Islet precursor cell (in vitro differentiated cells): ENCODE measurements around the gene UMPS.
"Not testable (repeated sequence)": the region's sequence is repeated elsewhere in the genome, so short reads cannot be mapped to it uniquely, and the experiment has no call there.

ENCODE experiments used
- DNase-seq: peaks from one replicate; pipeline ENCODE4 v3.0.0-alpha.2; 2018

Gene UMPS

DNA sequence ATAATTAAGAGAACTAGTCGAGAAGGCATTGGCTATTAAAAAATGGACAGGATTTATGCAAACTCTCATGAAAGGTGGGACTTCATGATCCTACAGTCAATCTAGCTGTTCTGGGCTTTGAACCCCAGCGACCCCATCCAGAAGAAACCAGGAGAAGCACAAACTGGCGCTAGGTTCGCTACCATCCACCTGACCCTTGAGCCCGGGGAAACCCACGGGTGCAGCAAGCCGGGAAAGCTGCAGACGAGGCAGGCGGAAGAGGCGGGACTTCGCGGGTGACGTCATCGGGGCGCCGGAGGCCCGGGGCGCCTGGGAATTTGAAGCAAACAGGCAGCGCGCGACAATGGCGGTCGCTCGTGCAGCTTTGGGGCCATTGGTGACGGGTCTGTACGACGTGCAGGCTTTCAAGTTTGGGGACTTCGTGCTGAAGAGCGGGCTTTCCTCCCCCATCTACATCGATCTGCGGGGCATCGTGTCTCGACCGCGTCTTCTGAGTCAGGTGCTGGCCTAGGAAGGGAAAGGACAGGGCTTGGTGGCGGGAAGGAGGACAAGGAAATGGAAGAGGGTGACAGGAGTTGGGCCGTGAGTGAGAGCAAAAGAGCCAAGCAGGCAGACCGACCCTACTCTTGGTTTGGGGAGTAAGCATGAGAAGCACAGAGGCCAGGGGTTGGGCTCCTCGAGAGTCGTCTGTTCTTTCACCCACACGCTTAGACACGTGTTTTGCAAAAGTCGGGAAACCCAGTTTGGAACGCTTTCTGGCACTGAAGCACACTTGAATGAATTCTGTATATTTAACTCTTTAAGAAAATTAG lies at the start of gene UMPS:
TSS of gene UMPS (plus strand) at position 324 of the 812 bp plus-strand sequence. CDS start at position 344, 20 bp downstream.
- DNase-seq: peak; percentile 92

DNA sequence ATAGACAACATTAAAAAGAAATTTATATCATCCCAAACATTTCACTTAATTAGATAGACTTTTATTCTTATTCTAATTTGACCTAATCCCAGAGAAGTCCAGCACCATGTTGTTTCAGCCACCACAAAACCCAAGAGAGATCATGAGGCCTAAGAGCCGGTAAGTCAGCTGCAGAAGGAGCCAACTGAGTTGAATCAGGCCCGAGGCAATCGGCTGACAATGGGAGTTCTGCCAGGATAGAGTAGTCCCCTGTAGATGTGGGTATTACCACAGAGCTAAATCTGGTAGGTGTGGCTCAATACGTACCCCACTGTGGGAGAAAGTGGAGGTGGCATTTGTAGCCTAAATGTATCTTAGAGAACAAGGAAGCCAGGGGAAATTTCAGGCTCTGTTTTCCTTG lies 49.7 kb upstream of the UMPS start:
- DNase-seq: no peak

DNA sequence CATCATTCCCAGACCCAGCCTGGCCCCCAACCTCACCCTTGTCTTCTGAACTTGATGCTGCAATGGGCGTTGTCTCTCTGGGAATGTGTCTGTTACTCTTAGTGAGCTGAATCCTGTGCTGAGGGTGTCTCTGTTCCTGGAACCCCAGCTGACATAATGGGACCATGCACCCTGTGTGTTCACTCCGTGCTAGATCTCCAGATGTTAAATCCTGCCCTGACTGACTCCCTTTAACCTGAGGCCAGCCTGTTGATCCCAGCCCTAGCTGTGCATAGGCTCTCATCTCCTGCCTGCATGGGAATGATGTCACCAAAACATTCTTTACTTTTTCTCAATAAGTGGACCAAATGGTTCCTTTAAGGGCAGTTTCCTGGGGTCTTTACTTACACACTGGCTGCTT lies 48.0 kb upstream of the UMPS start:
- DNase-seq: no peak

GRCh38 chr3:124684459-124684858 lies 45.8 kb upstream of the UMPS start:
- no peak for DNase-seq

DNA sequence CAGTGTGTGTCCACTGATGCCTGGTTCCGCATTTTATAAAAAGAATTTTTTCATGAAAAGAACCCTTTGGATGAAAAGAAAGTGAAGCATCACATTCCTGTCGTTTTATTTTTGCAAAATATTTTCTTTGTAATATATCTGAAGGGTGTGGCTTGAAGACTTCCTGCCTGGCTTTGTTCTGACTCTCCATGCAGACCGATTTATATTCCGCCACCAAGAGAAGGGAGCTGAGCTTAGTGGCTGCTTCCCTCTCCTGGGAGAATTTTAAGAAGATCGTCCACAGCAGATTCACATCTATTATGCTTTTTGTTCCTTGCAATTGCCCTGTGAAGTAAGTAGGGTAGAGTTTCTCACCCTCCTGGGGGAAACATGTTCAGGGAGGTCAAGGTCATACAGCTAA lies 45.2 kb upstream of the UMPS start:
- no peak for DNase-seq

- DNase-seq: no peak
Observed at GRCh38 chr3:124685481-124685880, 44.8 kb upstream of the UMPS start.

DNA sequence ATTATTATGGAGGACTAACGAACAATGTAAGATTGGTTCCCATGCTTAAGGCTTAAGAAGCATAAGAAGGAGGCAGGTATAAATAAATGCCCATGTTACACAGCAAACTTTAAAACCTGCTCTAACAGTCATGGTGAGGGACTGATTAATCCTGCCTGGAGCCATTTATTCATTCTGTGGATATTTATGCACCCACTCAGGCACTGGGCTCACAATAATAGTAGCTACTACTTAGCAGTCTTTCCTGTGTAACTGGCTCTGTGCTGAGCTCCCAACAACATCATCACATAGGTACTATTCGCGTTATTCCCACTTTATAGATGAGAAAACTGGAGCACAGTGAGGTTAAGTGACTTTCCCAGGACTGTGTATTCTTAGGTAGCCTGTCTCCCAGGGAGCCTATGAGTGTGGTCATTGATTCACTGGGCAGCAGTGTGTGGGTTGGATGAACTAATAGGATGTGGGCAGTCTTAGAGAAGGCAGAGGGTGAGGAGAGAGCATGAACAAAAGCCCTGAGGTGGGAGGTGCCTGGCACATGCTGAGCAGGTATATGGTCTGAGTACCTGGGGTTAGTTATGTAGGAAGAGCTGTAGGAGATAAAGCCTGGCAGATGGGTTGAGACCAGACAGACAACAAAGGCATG lies 44.1 kb upstream of the UMPS start:
- no peak for DNase-seq

GRCh38 chr3:124688581-124689454 lies 41.4 kb upstream of the UMPS start:
- peak; percentile 89 for DNase-seq

DNA sequence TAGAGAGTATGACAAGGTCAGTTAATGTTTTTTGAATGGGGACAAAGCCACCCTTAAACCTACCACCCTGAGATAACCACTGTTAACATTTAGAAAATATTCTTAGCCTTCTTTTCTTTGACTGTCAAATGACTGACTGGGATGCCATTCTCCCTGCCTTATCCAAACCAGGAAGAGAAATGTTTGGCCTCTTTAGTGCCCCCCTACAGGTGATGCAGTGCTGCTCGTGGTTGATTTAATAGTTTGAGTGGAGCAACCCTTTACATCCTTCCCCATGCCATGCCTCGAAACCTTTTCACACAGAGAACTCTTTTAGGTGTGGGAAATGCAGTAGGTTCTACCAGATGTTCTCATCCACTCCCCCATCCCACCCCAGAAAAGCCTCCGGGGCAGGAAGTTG lies 38.7 kb upstream of the UMPS start:
- no peak for DNase-seq

DNA sequence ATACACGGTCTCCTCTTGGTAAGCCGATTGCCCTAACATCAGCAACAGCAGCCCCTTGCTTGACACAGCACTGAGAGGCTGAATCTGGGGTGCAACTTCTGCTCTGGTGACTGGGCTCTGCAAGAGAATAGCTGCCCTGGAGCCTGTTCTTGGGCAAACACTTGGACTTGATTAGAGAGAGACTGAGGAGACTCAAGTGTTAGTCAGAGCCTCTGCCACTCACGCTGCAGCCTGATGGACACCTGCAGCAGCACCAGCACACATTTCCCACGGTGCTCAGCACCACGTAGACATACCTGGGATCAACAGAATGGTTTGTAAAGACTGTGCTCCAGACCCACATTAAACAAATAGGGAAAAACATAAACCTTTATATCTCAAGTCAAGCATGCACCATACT lies 35.8 kb upstream of the UMPS start:
- DNase-seq: no peak

GRCh38 chr3:124695369-124695768 lies 34.9 kb upstream of the UMPS start:
- DNase-seq: no peak

DNA sequence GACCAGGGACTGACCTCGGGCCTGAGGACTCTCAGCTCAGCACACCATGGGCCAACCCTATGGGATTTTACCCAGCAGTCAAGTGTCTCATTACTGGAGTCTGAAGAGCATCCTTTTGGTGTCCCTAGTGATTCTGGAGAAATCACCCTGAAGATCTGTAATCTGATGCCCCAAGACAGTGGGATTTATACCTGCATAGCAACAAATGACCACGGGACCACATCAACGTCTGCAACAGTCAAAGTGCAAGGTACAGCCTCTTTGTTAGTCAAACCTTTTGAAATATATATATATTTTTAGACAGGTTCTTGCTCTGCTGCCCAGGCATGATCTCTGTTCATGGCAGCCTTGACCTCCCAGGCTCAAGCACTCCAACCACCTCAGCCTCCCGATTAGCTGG lies 34.2 kb upstream of the UMPS start:
- no peak for DNase-seq

DNA sequence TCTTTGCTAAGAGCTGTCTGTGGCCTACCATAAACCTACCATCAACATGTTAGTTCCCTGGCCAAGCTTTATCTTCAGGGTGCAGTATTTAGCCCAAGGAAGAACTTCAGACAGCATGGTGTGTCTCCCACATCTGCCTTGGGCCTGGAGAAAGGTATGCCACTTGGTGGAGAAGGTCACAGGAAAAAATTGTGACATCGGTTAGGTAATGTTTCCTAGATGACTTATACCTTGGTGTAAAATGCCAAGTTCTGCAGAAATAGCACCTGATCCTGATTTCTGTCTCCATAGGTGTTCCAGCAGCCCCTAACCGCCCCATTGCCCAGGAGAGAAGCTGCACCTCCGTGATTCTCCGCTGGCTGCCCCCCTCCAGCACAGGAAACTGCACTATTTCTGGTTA lies 33.0 kb upstream of the UMPS start:
- DNase-seq: no peak

DNA sequence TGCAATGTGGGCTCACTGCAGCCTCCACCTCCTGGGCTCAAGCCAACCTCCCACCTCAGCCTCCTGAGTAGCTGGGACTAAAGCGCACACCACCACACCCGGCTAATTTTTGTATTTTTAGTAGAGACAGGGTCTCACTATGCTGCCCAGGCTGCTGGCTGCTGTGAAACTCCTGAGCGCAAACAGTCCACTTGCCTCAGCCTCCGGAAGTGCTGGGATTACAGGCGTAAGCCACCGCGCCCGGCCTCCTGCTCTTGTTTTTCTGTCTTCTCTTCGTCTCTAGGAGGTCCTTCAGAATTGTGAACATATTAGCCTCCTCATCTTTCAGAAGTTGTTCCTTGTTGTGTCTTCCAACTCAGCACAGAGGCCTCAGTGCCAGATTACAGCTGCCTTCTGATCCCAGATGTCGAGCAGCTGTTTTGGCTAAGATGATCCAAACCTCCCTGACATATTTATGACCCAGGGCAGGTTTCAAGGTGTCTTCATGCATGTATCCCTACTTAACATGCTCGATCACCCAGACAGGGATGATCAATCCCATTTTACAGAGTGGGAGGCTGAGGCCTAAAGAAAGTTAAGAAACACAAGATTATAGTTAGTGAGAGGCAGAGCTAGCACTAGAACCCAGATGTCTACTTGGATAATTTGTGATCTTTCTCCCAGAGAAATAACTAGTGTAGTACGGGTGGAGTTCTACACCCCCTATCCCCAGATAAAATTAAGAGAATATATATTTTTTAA lies 32.1 kb upstream of the UMPS start:
- no peak for DNase-seq

DNA sequence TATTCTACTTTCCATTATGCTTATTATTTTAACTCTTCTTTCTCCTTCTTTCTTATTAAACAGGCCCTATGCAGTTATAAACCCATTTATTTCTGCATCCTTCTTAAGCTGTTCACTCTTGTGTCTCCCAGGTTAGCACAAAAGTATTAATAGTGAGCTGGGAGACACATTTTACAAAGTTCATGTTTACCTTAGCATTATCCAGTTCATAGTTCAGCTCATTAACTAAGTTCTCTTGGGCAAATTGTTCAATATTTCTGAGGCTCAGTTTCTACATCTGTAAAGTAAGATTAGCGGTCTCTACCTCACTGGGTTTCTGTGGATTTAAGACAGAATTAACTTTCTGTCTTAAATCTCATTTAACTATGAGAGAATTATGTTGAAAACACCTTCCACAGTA lies 31.2 kb upstream of the UMPS start:
- no peak for DNase-seq

- no peak for DNase-seq
Observed at GRCh38 chr3:124699686-124700396, 30.4 kb upstream of the UMPS start.

DNA sequence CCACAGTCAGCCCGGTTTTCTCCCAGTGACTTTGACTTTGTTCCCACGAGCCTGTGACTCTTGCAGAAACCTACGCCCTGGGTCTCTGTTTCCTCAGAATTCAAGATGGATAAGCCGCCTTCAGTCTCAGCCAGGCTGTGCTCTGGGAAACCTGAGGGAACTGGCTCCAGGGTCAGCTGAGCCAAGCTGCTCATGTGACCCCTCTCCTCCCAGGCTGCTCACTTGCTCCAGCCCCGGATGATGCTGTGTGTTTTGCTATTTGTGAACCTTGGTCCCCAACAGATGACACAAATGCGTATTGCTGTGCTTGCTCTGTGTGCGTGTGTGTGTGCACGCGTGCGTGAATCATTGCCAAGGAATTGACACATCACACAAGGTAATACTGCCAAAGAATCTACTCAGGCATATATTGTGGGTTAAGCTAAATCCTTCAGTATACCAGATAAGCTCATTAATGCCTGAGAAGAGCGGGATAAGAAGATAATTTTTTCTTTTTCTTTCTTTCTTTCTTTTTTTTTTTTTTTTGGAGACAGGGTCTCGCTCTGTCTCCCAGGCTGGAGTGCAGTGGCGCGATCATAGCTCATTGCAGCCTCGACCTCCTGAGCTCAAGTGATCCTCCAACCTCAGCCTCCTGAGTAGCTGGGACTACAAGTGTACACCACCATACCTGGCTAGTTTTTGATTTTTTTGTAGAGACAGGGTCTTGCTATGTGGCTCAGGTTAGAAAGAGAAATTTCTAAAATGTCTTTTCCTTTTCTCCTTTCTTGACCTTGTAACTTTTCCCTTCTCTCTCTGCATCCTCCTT lies 29.2 kb upstream of the UMPS start:
- peak; percentile 63 for DNase-seq

DNA sequence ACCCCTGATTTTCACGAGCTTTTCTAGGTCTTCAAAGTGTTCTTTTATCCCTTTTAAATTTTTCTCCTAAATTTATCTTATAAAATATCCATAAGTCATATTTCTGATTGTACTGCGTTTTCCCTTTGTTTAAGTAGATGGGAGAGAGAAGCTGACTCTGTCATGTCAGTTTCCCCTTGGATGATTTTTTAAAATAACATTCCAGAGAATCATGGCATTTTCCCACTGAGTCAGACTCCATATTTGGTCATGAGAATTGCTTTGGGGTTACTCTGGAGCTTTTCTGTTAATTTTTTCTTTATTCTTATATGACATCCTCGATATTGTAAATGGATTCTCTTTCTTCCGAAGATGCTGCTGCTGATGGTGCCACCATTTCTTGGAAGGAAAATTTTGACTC lies 28.6 kb upstream of the UMPS start:
- no peak for DNase-seq

DNA sequence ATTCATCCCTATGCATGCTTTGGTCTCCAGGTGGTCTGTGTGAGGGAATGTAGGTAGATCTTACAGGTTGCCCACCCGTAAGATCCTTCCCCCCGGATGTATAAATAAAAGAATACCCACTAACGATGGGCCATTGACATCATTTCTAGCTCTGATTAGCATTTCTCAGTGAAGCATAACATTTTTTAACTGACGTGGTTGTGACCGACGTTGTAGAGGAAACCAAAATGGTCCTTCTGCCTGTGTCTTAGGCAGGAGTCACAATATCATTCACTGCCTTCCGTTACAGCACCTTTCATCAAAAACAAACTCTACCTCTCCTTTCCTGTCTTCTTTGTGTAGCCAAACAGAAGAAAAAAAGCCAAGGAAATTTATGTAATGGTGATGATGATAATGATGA lies 27.3 kb upstream of the UMPS start:
- no peak for DNase-seq

DNA sequence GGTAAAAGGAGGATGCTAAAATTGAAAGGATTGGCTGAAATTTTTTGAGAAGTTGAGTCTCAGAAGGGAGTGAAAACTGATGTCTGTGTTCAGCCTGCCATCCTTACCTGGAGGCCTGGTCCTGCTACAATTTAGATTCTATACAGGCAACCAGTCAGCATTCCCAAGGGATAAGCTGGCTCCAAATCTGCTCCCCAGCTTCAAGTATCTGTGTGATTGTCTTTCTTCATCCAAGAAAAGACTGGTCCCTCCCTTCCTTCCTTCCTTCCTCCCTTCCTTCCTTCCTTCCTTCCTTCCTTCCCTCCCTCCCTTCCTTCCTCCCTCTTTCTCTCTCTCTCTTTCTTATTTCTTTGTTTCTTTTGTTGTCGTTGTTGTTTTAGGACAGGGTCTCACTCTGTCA lies 24.7 kb upstream of the UMPS start:
- no peak for DNase-seq

- not testable (repeated sequence) for DNase-seq
Observed at GRCh38 chr3:124707223-124707622, 23.0 kb upstream of the UMPS start.
